GM18909 (cell line): ENCODE results near the gene EPHA4.

Experiments used
- ATAC-seq: cut with Tn5 transposase; IDR thresholded peaks from one replicate; pipeline ENCODE4 v1.9.1; 2021; ENCODE audit warnings: mild to moderate bottlenecking; ENCODE audit not compliant: unreplicated experiment, poor library complexity

Gene EPHA4

GRCh38 chr2:221420245-221420644, 151.9 kb downstream of the EPHA4 start:
- ATAC-seq, result no peak

- no peak for ATAC-seq
Observed at GRCh38 chr2:221415789-221416188, 156.3 kb downstream of the EPHA4 start.

DNA sequence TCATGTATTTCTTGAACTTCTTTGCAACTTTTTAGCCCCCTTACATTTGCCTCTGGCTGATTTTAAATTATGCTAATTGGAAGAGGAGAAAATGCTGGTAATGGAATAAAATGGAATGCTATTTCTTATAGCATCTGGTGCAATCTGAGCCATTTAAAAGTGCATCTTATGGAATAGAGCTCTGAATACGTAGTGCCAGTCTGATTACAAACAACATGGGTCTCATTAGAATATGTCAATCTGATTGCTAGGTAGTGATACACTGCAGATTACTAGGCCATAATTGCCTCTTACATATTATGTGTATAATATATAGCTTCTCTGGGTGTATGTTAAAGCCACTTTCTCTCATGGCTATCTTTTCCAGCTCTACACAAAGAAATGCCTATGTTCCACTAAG, 159.1 kb downstream of the EPHA4 start:
- ATAC-seq, result no peak

GRCh38 chr2:221410487-221410886, 161.6 kb downstream of the EPHA4 start:
- ATAC-seq, result no peak

DNA sequence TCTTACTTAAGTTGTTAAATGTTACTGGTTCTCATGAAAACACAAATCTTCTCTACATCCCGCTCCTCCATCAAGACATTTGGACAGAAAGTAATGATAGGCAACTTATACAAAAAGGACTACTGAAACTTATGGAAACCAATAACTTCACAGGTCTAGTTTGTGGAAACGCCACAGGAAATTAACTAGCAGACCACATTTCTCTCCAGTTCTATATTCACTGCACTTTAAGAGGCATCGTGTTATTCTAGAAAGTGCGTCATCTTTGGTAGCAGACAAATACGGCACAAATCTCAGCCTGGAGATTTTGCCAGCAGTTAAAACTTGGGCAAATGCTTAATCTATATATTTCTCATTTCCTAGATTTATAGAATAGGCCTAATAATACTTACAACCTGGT, 164.3 kb downstream of the EPHA4 start:
- ATAC-seq, result no peak

DNA sequence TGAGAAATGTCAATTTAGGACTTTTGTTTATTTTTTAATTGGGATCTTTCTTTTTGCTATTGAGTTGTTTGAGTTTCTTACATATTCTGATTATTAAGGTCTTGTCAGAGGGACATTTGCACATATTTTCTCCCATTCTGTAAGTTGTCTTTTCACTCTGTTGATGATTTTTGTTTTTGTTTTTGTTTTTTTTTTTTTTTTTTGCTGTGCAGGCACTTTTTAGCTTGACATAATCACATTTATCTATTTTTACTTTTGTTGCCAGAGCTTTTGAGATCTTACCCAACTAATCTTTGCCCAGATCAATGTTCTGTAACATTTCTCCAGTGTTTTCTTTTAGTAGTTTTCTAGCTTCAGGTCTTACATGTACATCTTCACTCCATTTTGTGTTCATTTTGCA, 166.6 kb downstream of the EPHA4 start:
- ATAC-seq, result no peak

GRCh38 chr2:221402072-221402471, 170.0 kb downstream of the EPHA4 start:
- ATAC-seq, result no peak

DNA sequence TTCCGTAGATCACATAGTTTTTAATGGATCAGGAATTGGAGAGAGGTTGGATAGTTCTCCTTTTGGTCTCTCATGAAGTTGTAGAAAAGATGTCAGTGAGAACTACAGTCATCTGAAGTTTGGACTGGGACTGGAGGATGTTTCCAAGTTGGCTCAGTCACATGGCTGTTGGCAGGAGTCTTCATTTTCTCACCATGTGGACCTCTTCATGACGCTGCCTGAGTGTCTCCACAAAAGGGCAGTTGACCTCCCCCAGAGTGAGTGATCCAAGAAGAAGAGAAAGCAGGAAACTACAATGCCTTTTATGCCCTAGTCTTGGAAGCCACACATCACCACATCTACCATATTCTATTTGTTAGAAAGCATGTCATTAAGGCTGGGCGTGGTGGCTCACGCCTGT, 171.7 kb downstream of the EPHA4 start:
- no peak for ATAC-seq

DNA sequence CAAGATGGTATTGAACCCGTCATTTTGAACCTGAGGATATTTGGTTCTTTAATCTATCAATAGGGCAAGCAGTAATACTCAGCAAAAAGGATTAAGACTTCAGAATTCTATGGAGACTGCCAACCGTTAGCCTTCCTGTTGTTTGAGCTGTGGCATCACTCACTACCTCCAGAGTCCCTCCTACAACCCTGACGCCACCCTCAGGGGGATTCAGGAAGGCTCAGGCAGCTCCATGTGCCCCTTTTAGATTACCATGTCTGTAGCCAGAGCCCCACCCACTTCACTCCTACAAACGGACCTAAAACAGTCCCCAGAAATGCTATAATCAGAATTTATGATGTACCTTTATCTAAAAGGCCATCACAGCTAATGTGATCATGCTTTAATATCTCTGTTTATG, 172.9 kb downstream of the EPHA4 start:
- ATAC-seq, result no peak

DNA sequence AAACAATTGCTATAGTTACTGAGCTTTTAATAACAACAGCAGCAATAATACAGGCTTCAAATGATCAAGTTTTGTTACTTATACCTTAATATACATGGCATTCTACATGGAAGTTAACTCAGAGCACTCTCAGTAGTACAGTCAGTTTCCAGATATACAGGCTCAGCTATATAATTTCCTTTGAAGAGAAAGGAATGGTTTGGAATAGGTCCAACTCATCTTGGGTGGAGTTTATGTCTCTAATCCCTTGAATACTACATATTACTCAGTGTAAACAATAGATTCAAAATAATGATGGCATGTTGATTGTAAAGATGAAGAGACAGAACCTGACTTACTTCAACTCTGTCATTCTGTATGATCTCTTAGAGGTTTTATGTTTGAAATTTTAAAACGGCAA, 174.9 kb downstream of the EPHA4 start:
- ATAC-seq, result no peak

GRCh38 chr2:221392228-221392881, 179.7 kb downstream of the EPHA4 start:
- ATAC-seq, result no peak

DNA sequence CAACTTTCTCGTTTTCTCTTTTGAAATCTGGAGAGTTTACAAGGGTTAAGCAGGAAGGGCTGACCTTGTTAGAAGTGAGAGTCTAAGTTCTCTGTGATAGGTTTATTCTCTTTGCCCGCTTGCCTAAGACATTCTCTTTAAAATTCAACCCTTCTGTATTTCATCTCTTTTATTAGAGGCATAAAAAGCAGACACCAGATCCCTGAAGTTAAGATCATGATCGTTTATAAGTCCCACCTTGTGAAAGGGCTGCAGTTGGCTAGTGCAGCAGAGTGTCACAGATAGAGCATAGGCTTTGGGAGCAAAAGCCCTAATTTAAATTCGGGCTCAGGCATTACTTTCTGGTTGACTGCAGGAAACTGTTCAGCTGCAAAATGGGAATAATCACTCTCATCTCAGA, 181.2 kb downstream of the EPHA4 start:
- no peak for ATAC-seq

DNA sequence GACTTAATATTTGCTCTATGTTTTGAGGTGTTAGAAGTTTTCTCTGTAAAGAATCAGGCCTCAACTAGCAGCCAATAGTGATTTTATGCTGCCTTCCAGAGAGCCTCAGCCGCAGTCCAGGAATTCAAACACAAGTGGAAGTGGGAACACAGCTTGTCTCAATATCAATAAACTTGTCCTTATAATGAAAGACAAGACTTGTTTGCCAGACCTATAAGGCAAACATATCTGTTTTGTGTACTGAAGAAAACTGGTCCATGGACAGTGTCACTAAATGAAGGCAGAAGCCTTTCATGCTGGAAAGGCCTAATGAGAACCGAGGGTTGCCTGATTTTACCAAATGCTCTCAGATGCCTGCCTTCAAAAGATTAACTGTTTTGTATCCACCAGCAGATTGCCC, 182.2 kb downstream of the EPHA4 start:
- ATAC-seq, result no peak

DNA sequence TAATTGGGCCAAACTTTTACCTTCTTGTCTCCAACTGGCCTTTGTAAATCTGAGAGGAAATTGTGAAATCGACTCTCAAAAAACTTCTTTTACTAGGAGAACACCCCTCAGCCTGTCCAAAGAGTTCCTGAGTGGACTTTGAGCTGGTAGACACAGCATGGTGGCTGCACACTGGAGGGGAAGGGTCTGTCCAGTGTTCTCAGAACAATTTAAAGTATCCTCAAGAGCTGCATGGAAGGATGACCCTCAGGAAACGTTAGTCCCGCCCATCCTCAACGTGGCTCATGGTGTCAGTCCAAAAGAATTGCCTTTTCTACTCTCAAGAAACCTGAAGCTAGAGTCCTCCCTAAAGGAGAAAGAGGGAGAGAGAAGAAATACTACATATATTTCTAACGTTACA, 182.7 kb downstream of the EPHA4 start:
- no peak for ATAC-seq

- ATAC-seq, result no peak
Observed at GRCh38 chr2:221388891-221389290, 183.2 kb downstream of the EPHA4 start.

DNA sequence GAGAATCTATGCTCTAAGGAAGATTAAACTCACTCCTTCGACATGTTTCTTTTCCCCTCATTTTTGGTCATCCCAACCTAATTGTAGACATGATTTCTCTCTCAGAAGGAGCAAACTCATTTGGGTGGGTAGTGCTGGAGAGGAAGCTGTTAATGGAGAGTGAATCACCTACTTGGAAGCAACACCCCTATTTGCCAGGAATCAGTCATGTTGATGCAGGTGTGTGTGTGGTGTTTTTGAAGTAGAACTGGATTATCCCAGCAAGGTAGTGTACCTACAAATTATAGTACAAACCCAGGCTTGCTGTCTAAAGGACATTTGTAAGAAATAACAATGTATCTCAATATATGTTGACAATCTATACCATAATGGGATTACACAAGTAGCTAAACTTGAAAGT, 186.4 kb downstream of the EPHA4 start:
- no peak for ATAC-seq

DNA sequence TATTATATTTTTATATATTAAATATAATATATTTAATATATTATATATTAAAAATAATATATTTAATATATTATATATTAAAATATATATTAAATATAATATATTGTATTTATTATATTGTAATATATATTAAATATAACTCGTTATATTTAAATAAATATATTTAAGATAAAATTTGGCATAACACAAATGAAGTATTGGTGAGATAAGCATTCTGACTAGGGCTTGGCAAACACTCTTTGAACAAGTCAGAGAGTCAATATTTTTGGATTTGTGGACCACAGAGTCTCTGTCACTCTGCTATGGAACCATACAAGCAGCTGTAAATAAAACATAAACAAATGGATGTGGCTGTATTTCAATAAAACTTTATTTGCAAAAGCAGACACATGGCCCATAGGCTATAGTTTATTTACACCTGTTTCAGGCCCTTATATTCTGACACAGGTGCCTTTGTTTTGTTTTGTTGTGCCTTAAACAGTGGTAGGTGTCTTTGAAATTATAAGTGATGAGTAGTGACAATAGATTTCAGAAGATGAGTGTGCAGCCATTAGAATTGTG, 190.1 kb downstream of the EPHA4 start:
- ATAC-seq, result no peak

GRCh38 chr2:221380686-221381085, 191.4 kb downstream of the EPHA4 start:
- ATAC-seq, result no peak

DNA sequence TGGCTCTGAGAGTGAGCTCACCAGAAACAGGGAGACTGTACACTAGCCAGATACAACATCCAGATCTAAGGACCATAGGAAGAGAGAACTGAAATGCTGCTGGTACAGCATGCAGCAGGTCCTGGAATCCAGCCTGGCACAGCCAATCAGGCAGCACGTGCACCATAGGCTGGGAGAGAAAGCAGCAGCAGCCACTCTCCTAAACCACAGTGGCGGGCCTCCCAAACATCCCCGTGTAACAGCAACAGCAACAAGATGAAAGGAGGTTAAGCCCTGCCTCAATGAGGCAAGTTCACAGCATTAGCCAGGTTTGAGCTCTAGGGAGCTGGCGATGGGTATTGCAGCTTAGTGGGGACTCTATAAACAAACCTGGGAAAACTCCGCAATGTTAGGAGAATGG, 192.0 kb downstream of the EPHA4 start:
- ATAC-seq, result no peak

DNA sequence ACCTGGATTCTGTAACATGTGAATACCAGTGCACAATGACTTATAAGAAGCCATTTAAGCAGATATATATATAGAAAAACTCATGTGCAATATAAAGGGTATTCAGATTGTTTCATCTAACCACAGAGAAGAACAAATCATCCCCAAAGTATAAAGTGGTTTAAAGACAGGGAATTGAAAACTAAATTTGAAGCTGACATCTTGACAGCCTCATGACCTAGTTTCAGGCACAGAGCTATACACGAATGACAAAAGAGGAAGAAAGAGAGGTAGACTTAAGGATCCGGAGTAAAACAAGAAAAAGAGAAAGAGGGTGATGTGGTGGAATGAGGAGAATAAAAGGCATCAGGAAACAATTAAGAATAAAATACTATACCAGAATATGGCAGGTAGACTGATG, 194.5 kb downstream of the EPHA4 start:
- no peak for ATAC-seq

DNA sequence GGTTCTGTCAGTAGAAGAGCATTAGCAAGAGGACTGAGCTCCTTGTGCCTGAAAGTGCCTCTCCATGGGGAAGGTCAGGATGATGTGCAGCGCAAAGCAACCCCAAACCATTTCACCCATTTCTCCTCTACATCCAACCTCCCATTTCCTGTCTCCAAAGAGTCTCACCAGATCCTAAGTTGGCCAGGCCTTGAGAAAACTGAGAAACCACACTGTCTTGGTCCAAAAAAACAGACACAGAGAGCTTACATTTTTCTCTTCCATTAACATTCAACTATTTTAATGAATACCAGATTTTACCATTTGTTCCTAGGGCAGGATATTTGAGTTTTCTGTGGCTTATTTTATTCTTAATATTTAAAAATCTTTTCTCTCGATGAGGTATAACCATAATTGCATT, 195.0 kb downstream of the EPHA4 start:
- no peak for ATAC-seq

- ATAC-seq, result no peak
Observed at GRCh38 chr2:221374234-221374633, 197.9 kb downstream of the EPHA4 start.

DNA sequence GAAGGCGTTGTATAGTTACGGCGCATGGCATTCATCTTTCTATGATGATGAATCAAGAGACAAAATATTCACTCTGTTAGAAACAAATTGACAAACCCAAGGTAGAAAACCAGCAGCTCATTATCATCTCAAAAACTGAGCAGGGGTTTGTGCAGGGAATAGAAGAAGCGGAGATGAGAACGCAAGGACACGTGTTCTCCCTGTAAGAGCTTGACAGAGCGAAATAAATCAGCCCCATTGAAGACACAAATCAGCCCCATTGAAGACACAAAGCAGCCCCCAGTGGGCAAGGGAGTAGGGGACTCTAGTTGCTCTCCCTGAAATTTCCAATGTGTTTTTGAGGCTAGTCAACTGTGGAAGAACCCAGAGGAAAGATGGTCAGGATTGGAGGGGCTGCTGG, 199.2 kb downstream of the EPHA4 start:
- no peak for ATAC-seq
